GM12801 (cell line): ENCODE data around the gene ARHGEF26.

Experiments
- TF ChIP-seq, protein P1 (sequence below): IDR thresholded peaks from one replicate; pipeline ENCODE4 v1.5.1; 2011; ENCODE audit warnings: control low read depth; ENCODE audit not compliant: insufficient read length; ENCODE audit errors: extremely low read depth

Gene ARHGEF26

GRCh38 chr3:154120961-154121700, at the start of gene ARHGEF26:
Gene ARHGEF26 (plus strand): TSS chr3:154121390. CDS start chr3:154121993, 603 bp downstream.
- TF ChIP-seq, protein P1, sequence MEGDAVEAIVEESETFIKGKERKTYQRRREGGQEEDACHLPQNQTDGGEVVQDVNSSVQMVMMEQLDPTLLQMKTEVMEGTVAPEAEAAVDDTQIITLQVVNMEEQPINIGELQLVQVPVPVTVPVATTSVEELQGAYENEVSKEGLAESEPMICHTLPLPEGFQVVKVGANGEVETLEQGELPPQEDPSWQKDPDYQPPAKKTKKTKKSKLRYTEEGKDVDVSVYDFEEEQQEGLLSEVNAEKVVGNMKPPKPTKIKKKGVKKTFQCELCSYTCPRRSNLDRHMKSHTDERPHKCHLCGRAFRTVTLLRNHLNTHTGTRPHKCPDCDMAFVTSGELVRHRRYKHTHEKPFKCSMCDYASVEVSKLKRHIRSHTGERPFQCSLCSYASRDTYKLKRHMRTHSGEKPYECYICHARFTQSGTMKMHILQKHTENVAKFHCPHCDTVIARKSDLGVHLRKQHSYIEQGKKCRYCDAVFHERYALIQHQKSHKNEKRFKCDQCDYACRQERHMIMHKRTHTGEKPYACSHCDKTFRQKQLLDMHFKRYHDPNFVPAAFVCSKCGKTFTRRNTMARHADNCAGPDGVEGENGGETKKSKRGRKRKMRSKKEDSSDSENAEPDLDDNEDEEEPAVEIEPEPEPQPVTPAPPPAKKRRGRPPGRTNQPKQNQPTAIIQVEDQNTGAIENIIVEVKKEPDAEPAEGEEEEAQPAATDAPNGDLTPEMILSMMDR, result no peak

DNA sequence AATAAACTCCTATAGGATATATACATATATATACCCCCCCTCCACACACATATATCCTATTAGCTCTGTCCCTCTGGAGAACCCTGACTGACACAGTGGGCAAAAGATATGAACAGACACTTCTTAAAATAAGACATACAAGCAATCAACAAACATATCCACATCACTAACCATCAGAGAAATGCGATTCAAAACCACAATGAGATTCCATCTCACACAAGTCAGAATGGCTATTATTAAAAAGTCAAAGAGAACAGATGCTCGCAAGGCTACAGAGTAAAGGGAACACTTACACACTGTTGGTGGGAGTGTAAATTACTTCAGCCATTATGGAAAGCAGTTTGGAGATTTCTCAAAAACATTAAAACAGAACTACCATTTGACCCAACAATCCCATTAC, 46.2 kb upstream of the ARHGEF26 start:
- TF ChIP-seq, protein P1, result no peak

GRCh38 chr3:154078672-154079071, 42.5 kb upstream of the ARHGEF26 start:
- TF ChIP-seq, protein P1, result no peak

DNA sequence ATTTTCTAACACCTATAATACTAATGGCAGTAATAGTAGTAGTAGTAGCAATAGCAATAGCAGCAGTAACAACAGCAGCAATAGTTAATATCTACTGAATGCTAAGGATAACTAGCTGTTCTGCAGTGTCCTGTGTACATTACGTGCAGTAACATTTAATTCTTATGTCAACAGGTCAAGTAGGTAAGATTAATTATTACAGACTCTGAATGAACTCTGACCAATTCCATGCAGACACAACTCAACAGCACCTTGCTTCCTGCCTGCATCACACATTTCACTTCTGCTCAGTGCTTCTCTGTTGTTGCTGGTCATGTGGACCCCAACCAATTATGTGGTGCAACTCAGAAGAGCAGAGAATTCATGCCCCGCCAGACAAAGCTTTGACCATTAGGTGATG, 39.9 kb upstream of the ARHGEF26 start:
- TF ChIP-seq, protein P1, result no peak

GRCh38 chr3:154085071-154085470, 36.1 kb upstream of the ARHGEF26 start:
- TF ChIP-seq, protein P1, result no peak

DNA sequence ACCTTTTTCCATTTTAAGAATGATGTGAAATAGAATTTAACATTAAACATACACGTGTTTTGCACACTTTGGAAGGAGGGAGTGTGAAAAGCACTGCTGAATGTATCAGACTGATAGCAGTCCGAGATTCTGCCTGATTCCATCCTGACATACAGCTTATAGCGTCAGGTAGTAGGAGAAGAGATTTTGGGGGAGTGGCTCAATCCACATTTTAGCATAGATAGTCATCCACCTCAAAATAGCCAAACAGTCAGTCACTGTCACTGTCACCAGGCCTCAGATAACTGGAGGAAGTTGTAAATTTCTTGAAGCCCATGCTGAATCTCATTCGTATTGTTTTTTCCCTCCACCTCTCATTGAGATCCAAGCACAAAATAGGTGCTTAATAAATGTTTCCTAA, 35.4 kb upstream of the ARHGEF26 start:
- TF ChIP-seq, protein P1, result no peak

DNA sequence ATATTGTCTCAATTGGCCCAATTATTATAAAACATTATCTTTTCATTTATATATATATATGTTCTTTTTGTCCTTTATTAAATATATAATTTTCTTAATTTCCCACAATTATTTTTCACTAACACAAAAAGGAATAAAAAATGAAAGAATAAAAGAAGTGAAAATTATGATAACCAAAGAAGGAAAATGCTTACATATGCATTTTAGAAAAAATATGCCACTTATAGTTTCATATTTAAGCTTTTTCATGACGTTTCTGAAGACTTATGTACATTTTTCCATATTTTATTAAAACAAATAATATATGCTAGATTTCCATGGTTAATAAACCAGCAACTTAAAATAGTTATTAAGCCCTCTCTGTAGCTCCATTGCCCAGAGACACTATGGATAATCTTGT, 34.9 kb upstream of the ARHGEF26 start:
- TF ChIP-seq, protein P1, result no peak
